C4-2B (cell line): ENCODE results near the gene MAP9.
"Not testable (repeated sequence)": the region's sequence is repeated elsewhere in the genome, so short reads cannot be mapped to it uniquely, and the experiment has no call there.

Experiments
- H3K27ac ChIP-seq: fragments of 450-650 bp; 2 replicates; pipeline ENCODE4 v1.5.1; 2017
- CTCF ChIP-seq: fragments of 450-650 bp; conservative IDR thresholded peaks from 2 replicates; pipeline ENCODE4 v1.5.1; 2017; ENCODE audit warnings: mild to moderate bottlenecking
- ZFX ChIP-seq: fragments of 450-650 bp; IDR thresholded peaks from 2 replicates; pipeline ENCODE4 v1.6.1; 2017

MAP9 gene

GRCh38 chr4:155319516-155319915, 57.2 kb downstream of the MAP9 start:
- TF ChIP-seq ZFX, result no peak
- TF ChIP-seq CTCF, result no peak
- no peak overlapping the region for H3K27ac ChIP-seq

GRCh38 chr4:155312027-155312426, 64.7 kb downstream of the MAP9 start:
- not testable (repeated sequence) for H3K27ac ChIP-seq

- no peak for TF ChIP-seq ZFX
- TF ChIP-seq CTCF, result no peak
- H3K27ac ChIP-seq, result no peak overlapping the region
Measured at GRCh38 chr4:155307731-155308277, 69.0 kb downstream of the MAP9 start.

DNA sequence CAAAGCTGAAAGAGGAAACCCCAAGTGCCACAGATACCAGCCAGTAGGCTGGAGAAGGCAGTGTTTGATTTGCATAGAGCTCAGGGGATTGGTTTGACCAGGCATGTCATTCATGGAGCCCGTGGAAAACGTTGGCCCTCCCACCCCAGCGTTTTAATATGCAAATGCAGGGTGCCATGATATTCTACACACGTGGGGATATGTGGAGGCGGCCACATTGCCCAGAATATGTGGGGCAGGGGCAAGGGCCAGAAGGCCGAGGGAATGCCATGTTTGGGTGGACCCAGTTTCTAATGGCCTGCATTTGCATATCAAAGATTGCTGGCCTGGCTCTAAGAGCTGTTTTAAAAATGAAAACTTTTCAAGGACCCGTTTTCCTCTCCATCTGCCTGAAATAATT, 71.1 kb downstream of the MAP9 start:
- TF ChIP-seq CTCF (no peak), ZFX (no peak)
- H3K27ac ChIP-seq, result no peak overlapping the region

DNA sequence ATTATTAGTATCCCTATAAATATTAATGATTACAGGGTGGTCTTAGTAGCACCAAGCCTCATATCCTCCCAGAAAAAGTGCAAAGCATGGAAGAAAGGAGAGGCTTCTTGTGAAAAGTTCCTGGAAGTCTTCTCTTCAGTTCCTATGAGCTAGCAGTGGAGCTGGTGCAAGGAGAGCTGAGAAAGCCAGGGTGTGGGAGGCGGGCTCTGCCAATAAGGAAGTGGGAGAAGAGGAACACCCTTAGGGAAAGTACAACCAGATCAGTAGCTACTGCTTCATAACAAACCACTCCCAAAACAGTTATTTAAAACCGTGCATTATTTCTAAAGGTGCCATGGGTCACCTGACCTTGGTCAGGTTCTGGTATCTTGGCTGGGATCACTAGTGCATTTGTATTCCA, 72.4 kb downstream of the MAP9 start:
- no peak overlapping the region for H3K27ac ChIP-seq
- no peak for TF ChIP-seq ZFX
- no peak for TF ChIP-seq CTCF

- H3K27ac ChIP-seq, result no peak overlapping the region
- TF ChIP-seq CTCF (no peak), ZFX (no peak)
Measured at GRCh38 chr4:155299103-155299502, 77.7 kb downstream of the MAP9 start.
